ENCODE data around the gene FBXO46. TPM values are rescaled to one million over a fixed set of nuclear protein-coding genes. Genes with fewer than 3 reads are reported as not detected.
A peak's percentile ranks its signal among the peaks of the same experiment; 100 is the strongest.

FBXO46 gene
- 16.5 TPM for total RNA-seq
- long read RNA-seq, partial matches to known transcripts: 0 of 17 reads
- long read RNA-seq, other reads (novel, unspliced or antisense): 15 of 17 reads

DNA sequence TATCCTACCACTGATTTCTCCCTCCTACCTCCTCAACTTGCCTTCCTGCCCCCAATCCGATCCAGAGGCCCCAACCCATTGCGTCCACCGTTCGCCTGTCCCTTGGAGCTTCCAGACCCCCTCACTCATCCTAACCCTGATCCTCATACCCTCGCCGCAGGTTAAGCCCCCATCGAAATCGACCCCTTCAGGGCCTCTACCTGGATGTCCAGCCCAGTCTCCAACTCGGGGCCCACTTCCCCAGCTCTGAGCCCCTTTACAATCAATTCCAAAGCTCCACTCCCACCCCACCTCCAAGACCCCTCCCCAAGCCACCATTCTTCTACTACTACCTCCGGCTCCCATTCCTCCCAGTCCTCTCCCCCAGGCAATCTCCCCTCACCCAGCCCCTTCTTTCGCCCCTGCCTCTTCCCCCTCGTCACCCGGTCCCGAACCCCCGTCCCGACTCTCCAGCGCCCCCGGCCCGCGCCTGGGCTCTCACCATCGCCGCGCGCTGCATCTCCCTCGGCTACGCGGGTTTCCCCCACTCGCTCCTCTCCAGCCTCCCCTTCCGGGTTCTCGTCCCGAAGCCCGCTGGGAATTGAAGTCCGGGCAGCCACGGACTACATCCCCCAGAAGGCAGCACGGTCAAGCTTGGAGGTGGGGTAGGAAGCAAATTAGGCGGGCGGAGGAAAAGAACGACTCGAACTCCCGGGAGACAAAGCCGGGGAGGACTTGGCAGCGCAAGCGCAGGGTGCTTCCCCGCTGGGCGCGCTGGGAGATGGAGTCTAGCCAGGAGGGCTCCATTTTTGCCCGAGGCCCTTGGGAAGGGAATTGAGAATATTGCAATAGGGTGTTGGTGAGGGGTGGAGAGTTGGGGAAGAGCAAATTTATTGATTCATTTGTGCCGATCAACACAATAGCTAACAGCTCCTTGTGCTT is at the start of gene FBXO46:
Gene FBXO46 (minus strand): TSS at position 529 of the 921 bp plus-strand sequence. CDS start 17,401 bp downstream, outside the sequence.
- H3K9me3 ChIP-seq: no peaks in the 10 kb centered on the region
- TF ChIP-seq CTCF (IDR thresholded peaks at IDR 0.05): no peak
- peak within 1 kb of the TSS; percentile 81 for H3K4me3 ChIP-seq
- peaks cover 6% of the 10 kb centered on the region for H3K36me3 ChIP-seq
- ATAC-seq (peak; percentile 99), DNase-seq (peak; percentile 97)
- H3K27me3 ChIP-seq: no peaks in the 10 kb centered on the region
- H3K27ac ChIP-seq: peak within 1 kb of the TSS; percentile 70
- H3K4me1 ChIP-seq: peaks cover 13% of the 10 kb centered on the region
- intact Hi-C loops (cut with DNase I): no loop called here

- peak overlapping the region; percentile 56 for H3K4me3 ChIP-seq
- no peak overlapping the region for H3K27ac ChIP-seq
- DNase-seq (no peak), ATAC-seq (no peak)
- no peaks in the 10 kb centered on the region for H3K9me3 ChIP-seq
- intact Hi-C loops (cut with DNase I): no loop called here
- no peaks in the 10 kb centered on the region for H3K27me3 ChIP-seq
- no peak for TF ChIP-seq CTCF (IDR thresholded peaks at IDR 0.05)
- peaks cover 22% of the 10 kb centered on the region for H3K4me1 ChIP-seq
- H3K36me3 ChIP-seq: peaks cover 15% of the 10 kb centered on the region
Measured at GRCh38 chr19:45780146-45780447, 49.4 kb upstream of the FBXO46 start.

DNA sequence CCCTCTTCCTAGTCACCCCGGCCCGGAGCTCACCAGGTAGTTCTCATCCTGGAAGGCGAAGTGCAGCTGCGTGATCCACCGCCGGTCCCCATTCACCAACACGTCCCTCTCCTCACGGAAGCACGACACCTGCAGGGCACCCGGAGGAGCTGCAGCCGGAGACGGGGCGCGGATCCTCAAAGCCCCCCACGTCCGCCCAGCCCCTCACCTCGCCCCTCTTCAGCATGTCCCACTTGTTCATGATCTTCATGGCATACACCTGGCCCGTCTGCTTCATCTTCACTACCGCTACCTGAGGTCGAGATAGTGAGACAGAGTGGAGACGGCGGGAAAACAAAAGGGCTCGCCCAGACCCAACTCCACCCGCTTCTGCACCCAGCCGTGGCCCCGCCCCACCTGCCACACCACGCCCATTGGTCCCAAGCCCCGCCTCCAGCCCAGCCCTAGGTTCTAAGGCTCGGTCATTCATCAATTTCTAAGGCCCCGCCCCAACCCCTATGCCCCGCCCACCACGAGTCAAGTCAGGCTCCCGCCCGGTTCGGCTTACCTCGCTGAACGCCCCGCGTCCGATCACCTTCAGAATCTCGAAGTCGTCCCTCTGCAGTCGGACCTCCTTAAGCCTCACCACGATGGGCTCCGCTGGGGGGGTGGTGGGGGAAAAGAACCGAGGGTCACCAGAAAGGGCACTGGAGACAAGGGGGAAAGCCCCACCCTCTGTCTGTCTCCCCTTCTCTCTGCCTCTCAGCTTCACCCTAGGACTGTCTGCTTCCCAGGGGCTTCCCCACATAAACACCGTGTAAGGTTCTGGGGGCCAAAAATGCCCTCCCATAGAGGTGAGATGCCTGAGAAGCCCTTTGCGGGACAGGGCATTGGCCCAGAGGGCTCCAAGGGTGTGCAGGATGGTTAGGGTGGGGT is 48.8 kb upstream of the FBXO46 start:
- H3K9me3 ChIP-seq: no peaks in the 10 kb centered on the region
- peak overlapping the region; percentile 31 for H3K4me3 ChIP-seq
- no peaks in the 10 kb centered on the region for H3K27me3 ChIP-seq
- peaks cover 22% of the 10 kb centered on the region for H3K4me1 ChIP-seq
- DNase-seq (peak; percentile 94), ATAC-seq (peak; percentile 91)
- H3K36me3 ChIP-seq: peaks cover 15% of the 10 kb centered on the region
- intact Hi-C loops (cut with DNase I): no loop called here
- peak; percentile 60 for TF ChIP-seq CTCF (IDR thresholded peaks at IDR 0.05)
- no peak overlapping the region for H3K27ac ChIP-seq

GRCh38 chr19:45778010-45778661 is 47.4 kb upstream of the FBXO46 start:
- Histone ChIP-seq H3K27me3 (no peaks in the 10 kb centered on the region), H3K4me3 (no peak overlapping the region), H3K4me1 (peaks cover 22% of the 10 kb centered on the region), H3K9me3 (no peaks in the 10 kb centered on the region), H3K36me3 (peaks cover 15% of the 10 kb centered on the region), H3K27ac (no peak overlapping the region)
- TF ChIP-seq CTCF (IDR thresholded peaks at IDR 0.05): no peak
- no peak for ATAC-seq
- no peak for DNase-seq
- intact Hi-C loops (cut with DNase I): no loop called here

- H3K36me3 ChIP-seq: peaks cover 15% of the 10 kb centered on the region
- DNase-seq (no peak), ATAC-seq (no peak)
- no peak overlapping the region for H3K4me3 ChIP-seq
- no peak overlapping the region for H3K27ac ChIP-seq
- intact Hi-C loops (cut with DNase I): no loop called here
- TF ChIP-seq CTCF (IDR thresholded peaks at IDR 0.05): no peak
- H3K27me3 ChIP-seq: no peaks in the 10 kb centered on the region
- peaks cover 22% of the 10 kb centered on the region for H3K4me1 ChIP-seq
- no peaks in the 10 kb centered on the region for H3K9me3 ChIP-seq
Measured at GRCh38 chr19:45777395-45777961, 46.8 kb upstream of the FBXO46 start.
